ENCODE data around the gene ZER1. TPM values are rescaled to one million over a fixed set of nuclear protein-coding genes. Genes with fewer than 3 reads are reported as not detected.
A peak's percentile ranks its signal among the peaks of the same experiment; 100 is the strongest.
"Not testable (repeated sequence)": the region's sequence is repeated elsewhere in the genome, so short reads cannot be mapped to it uniquely, and the experiment has no call there.

Gene ZER1
- total RNA-seq, 1 experiment from 2014 or later, result 23.0 TPM

- DNase-seq (ENCODE audit: low spot score), result no peak
- in situ Hi-C loops (cut with HindIII; ENCODE audit: low sequenced_read_pairs), result no loop called here
These were observed 20.4 kb upstream of the ZER1 start for GRCh38 chr9:128792134-128792533.

GRCh38 chr9:128790536-128790935 is 18.8 kb upstream of the ZER1 start:
- in situ Hi-C loops (cut with HindIII; ENCODE audit: low sequenced_read_pairs), result no loop called here
- no peak for DNase-seq (ENCODE audit: low spot score)

GRCh38 chr9:128788445-128788844 is 16.7 kb upstream of the ZER1 start:
- in situ Hi-C loops (cut with HindIII; ENCODE audit: low sequenced_read_pairs), result no loop called here
- no peak for DNase-seq (ENCODE audit: low spot score)

DNA sequence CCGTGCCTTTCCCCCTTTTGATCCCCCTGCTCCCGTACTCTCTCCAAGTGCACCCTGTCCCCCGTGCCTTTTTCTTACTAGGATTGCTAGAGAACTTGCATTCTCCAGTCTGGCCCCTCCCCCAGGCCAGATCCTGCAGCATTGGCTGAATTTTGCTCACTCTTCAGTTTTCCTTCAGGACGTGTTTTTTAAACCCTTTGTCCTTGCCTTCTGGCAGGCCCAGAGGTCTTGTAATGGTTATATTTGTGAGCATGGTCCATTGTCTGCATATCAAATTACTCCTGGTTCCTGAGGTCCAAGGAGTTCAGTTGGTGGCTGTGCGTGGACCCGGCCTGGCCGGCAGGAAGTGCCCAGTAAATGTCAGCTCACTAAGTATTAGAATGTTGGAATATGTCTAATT is 15.9 kb upstream of the ZER1 start:
- in situ Hi-C loops (cut with HindIII; ENCODE audit: low sequenced_read_pairs), result no loop called here

GRCh38 chr9:128786681-128787601 is 15.2 kb upstream of the ZER1 start, which contains the start of gene TBC1D13:
TSS of gene TBC1D13 (plus strand) at chr9:128787253. CDS start at chr9:128787354, 101 bp downstream.
- in situ Hi-C loops (cut with HindIII; ENCODE audit: low sequenced_read_pairs), result no loop called here
- DNase-seq (ENCODE audit: low spot score), result peak; percentile 88

More for the DNA sequence above, 15.9 kb upstream of the ZER1 start:
- peak; percentile 20 for DNase-seq (ENCODE audit: low spot score)

DNA sequence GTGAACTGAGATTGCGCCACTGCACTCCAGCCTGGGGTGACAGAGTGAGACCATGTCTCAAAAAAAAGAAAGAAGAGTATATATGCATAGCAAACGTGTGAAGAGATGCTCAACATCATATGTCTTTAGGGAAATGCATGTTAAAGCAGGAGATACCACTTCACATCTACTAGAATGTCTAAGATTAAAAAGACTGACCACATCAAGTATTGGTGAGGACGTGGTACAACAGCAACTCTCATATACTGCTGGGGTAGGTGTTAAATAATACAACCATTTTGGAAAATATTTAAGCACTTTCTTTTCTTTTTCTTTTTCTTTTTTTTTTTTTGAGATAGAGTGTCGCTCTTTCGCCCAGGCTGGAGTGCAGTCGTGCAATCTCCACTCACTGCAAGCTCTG is 13.7 kb upstream of the ZER1 start:
- DNase-seq (ENCODE audit: low spot score), result no peak
- in situ Hi-C loops (cut with HindIII; ENCODE audit: low sequenced_read_pairs), result no loop called here

DNA sequence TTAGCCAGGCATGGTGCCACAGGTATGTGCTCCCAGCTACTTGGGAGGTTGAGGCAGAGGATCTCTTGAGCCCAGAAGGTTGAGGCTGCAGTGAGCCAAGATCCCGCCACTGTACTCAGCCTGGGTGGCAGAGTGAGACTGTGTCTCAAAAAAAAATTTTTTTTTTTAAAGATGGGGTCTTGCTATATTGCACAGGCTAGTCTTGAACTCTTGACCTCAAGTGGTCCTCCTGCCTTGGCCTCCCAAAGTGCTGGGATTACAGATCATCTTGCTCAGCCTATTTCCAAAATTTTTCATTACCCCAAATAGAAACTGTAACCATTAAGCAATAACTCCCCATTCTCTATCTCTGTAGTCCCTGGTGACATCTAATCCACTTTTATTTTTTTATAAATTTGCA is 10.9 kb upstream of the ZER1 start:
- in situ Hi-C loops (cut with HindIII; ENCODE audit: low sequenced_read_pairs), result no loop called here
- DNase-seq (ENCODE audit: low spot score), result no peak

DNA sequence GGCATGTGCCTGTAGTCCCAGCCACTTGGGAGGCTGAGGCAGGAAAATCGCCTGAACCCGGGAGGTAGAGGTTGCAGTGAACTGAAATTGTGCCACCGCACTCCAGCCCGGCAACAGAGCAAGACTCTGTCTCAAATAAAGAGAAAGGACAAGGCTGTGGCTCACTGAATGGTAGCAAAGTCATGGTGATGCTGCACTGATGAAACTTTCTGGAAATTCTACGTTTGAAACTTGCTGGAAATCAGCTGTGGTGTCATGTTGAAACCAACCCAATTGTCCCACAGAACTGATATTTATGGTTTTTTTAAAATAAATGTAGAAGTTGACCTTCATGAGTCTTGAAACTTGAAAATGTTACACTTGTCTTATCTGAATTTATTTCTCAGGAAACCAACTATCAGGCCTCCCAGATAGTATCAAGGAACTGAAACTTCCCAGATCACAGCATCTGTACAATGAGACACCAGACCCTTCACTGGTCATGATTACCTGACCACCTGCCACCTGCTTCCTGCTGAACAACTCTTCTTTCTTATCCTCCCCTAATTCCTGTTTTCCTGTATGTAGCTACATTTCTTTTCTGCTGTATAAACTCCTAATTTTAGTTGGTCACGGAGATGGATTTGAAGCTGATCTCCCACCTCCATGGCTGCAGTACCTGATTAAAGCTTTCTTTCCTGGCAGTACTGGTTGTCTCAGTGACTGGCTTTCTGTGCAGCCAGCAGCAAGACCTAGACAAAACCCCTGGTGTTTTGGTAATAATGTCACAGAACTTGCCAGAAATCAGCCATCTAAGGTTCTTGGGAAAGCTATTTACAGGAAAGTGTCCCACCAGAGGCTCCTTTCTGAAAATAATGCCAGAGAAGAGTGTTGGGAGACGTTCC is 9.7 kb upstream of the ZER1 start:
- in situ Hi-C loops (cut with HindIII; ENCODE audit: low sequenced_read_pairs), result no loop called here

GRCh38 chr9:128780093-128780492 is 8.4 kb upstream of the ZER1 start:
- DNase-seq (ENCODE audit: low spot score); in situ Hi-C loops (cut with HindIII; ENCODE audit: low sequenced_read_pairs): not testable (repeated sequence)

More for the DNA sequence above, 9.7 kb upstream of the ZER1 start:
- DNase-seq (ENCODE audit: low spot score), result no peak

- in situ Hi-C loops (cut with HindIII; ENCODE audit: low sequenced_read_pairs), result no loop called here
- no peak for DNase-seq (ENCODE audit: low spot score)
These were observed 3.1 kb upstream of the ZER1 start for GRCh38 chr9:128774804-128775203.

GRCh38 chr9:128773049-128773448 is 1.3 kb upstream of the ZER1 start:
- no peak for DNase-seq (ENCODE audit: low spot score)
- in situ Hi-C loops (cut with HindIII; ENCODE audit: low sequenced_read_pairs), result no loop called here

- DNase-seq (ENCODE audit: low spot score), result peak; percentile 14
- in situ Hi-C loops (cut with HindIII; ENCODE audit: low sequenced_read_pairs), result no loop called here
These were observed 519 bp downstream of the ZER1 start for GRCh38 chr9:128771094-128771721.

DNA sequence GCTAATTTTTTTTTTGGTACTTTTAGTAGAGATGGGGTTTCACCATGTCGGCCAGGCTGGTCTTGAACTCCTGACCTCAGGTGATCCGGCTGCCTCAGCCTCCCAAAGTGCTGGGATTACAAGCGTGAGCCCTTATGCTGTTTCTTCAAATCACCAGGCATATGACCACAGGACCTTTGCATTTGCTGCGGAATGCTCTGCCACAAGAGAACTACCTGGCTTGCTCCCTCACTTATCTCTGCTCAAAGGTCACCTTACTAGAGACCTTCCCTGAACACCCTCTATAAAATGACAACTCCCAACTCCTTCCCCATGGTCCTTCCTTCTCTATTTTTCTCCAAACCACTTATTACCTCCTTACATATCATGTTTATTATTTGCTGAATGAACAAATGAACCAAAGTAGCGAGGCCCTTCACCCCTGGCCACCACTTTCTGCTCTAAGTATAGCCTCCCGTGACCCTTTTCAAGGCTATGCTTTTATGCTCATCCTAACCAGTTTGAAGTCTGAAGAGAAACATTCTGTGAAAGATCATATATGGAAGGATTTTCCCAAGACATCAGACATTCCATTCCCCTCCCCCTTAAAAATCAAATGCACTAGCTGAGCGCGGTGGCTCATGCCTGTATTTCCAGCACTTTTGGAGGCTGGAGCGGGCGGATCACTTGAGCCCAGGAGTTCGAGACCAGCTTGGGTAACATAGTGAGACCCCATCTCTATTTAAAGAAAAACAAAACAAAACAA is 1.3 kb downstream of the ZER1 start:
- no peak for DNase-seq (ENCODE audit: low spot score)
- in situ Hi-C loops (cut with HindIII; ENCODE audit: low sequenced_read_pairs), result no loop called here

DNA sequence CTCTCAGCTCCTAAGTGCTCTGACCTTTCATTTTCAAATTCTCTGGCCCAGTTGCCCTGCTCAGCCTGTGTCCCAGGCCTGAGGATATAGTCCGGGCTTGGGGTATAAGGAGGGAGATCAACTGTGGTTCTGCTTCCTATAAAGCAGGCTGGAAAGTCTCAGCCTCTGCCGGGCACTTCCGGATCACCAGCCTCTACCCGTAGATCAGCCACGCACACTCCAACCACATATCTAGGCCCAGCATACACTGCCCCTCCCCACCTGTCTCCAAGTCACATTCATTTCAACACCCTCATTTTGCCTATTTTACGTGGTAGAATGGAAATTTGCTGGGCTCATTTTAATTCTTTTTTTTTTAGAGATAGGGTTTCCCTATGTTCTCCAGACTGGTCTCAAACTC is 3.1 kb downstream of the ZER1 start:
- in situ Hi-C loops (cut with HindIII; ENCODE audit: low sequenced_read_pairs), result loop anchor here (5.0 kb wide), 1 partner anchor 39 kb away; no protein-coding TSS in a partner anchor
- DNase-seq (ENCODE audit: low spot score), result no peak

- no peak for DNase-seq (ENCODE audit: low spot score)
- in situ Hi-C loops (cut with HindIII; ENCODE audit: low sequenced_read_pairs), result loop anchor here (5.0 kb wide), 1 partner anchor 42 kb away; no protein-coding TSS in a partner anchor
These were observed 6.2 kb downstream of the ZER1 start for GRCh38 chr9:128765499-128765898.

- in situ Hi-C loops (cut with HindIII; ENCODE audit: low sequenced_read_pairs), result no loop called here
- no peak for DNase-seq (ENCODE audit: low spot score)
These were observed 7.4 kb downstream of the ZER1 start for GRCh38 chr9:128764361-128764760.

DNA sequence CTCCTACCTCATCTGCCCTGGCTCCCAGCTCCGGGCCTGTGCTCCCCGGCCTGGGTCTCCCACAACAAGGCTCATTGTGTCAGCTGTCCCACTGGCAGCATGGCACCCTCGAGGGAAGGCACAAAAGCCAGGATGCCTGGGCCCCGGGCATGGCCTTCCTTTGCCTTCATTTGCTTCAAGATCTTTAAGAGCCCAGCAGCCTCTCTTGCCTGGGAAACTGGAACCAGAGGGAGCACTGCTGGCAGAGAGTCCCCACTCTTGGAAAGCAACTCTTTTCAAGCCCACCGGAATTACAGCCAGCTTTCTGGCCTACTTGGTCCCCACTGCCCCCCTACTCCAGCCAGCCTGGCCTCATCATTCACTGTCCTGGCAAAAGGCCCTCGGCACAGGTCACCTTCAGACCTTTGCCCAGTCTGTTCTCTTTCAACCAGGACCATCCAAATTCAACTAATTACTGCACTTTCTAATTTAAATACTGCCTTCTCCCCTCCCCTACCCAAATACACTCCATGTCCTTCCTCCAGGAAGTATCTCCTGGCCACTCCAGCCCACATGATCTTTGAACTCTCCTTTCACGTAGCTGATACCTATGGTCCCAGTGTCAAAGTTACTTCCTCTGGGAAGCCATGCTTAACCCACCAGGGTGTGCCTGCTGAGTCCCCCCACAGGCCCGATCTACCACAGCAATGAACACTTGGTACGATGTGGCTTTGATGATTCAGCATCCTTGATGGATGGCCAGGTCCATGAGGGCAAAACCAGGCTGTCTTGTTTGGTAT is 8.9 kb downstream of the ZER1 start:
- in situ Hi-C loops (cut with HindIII; ENCODE audit: low sequenced_read_pairs), result no loop called here
- no peak for DNase-seq (ENCODE audit: low spot score)

DNA sequence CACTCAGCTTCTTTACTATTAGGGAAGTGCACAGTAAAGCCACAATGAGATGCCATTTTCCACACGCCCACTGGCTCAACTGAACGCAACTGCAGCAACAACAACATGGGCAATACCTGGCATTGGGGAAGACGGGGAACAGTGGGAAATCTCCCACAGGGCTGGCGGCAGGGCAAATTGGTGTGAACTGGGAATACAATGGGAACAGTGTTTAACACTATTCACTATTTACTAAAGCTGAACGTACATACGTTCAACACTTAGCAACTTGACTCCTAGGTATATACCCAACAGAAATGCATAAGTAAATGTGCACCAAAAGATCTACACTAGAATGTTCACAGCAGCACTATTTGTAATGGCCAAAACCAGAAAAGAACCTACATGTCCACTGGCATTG is 14.1 kb downstream of the ZER1 start:
- in situ Hi-C loops (cut with HindIII; ENCODE audit: low sequenced_read_pairs), result no loop called here
- no peak for DNase-seq (ENCODE audit: low spot score)
